Choroid plexus epithelial cell (primary cell): ENCODE data around the gene C6orf163.

Source experiments
- DNase-seq: peaks from one replicate; pipeline ENCODE4 v3.0.0-alpha.2; 2010; ENCODE audit warnings: low read depth
- H3K4me3 ChIP-seq: 2 replicates; pipeline ENCODE4 v1.5.1; 2011; ENCODE audit warnings: low read depth, mild to moderate bottlenecking, control low read depth, low read length, moderate library complexity
- CTCF ChIP-seq: conservative IDR thresholded peaks from 2 replicates; pipeline ENCODE4 v1.5.1; 2011; ENCODE audit warnings: low read depth, mild to moderate bottlenecking, control low read depth, inconsistent platforms, low read length, moderate library complexity

C6orf163 gene

GRCh38 chr6:87351583-87351982, 7.0 kb downstream of the C6orf163 start:
- DNase-seq, result no peak

GRCh38 chr6:87356181-87356580, 11.6 kb downstream of the C6orf163 start:
- H3K4me3 ChIP-seq, result no peak overlapping the region
- TF ChIP-seq CTCF, result no peak
- DNase-seq, result no peak

More at GRCh38 chr6:87351583-87351982, 7.0 kb downstream of the C6orf163 start:
- no peak overlapping the region for H3K4me3 ChIP-seq
- no peak for TF ChIP-seq CTCF

GRCh38 chr6:87357479-87358196, 13.0 kb downstream of the C6orf163 start:
- no peak overlapping the region for H3K4me3 ChIP-seq
- TF ChIP-seq CTCF, result no peak
- no peak for DNase-seq

- H3K4me3 ChIP-seq, result no peak overlapping the region
- no peak for TF ChIP-seq CTCF
- no peak for DNase-seq
Observed at GRCh38 chr6:87364602-87365252, 20.1 kb downstream of the C6orf163 start.

GRCh38 chr6:87366072-87366827, 21.6 kb downstream of the C6orf163 start:
- no peak for TF ChIP-seq CTCF
- DNase-seq, result no peak
- H3K4me3 ChIP-seq, result no peak overlapping the region

- no peak for TF ChIP-seq CTCF
- no peak overlapping the region for H3K4me3 ChIP-seq
- DNase-seq, result no peak
Observed at GRCh38 chr6:87366899-87367298, 22.3 kb downstream of the C6orf163 start.
